SK-N-SH (cell line): Measurements from ENCODE around the gene NOX4. TPM values are rescaled to one million over a fixed set of nuclear protein-coding genes. Genes with fewer than 3 reads are reported as not detected.

Experiments
- CTCF ChIA-PET: fragments of 300-600, 350-600 bp; formaldehyde crosslinking; extraction: SDS; loops from one replicate; lab custom pipeline; 2021; lab: Yijun Ruan, JAX
- POLR2A ChIA-PET: fragments of 350-600 bp; sonication (Branson Sonifier 250); formaldehyde crosslinking; extraction: SDS; loops from one replicate; lab custom pipeline; 2020; ENCODE audit warnings: antibody characterized with exemption, inconsistent platforms; lab: Yijun Ruan, JAX
- DNase-seq: peaks from one replicate; pipeline ENCODE4 v3.0.0; 2012
- H2AFZ ChIP-seq: fragments of 200-600 bp; sonication (generic); 2 replicates; pipeline ENCODE4 v1.8.1; 2016; ENCODE audit warnings: antibody characterized with exemption, mild to moderate bottlenecking, low read depth
- H3F3A ChIP-seq: fragments of 200-600 bp; sonication (generic); replicated peaks from 2 replicates; pipeline ENCODE3; 2016; ENCODE audit warnings: antibody characterized with exemption, mild to moderate bottlenecking; ENCODE audit not compliant: insufficient read depth
- H3K27ac ChIP-seq, 2 experiments: fragments of 200-500 bp in 1 of 2; fragments of 200-600 bp in 1 of 2; sonication (Bioruptor generic) in 1 of 2; sonication (generic), shearing (Covaris generic) in 1 of 2; 2 replicates each; pipeline versions ENCODE4 v1.5.1 to v1.6.1; 2014 to 2016; ENCODE audit warnings: low read depth in 2 of 2, inconsistent platforms in 1 of 2, low read length in 1 of 2, mild to moderate bottlenecking in 1 of 2, mixed read lengths in 1 of 2
- H3K27me3 ChIP-seq: fragments of 200-600 bp; sonication (generic), shearing (Covaris generic); 2 replicates; pipeline ENCODE4 v1.6.1; 2016; ENCODE audit warnings: mixed run types; ENCODE audit not compliant: insufficient read depth
- H3K36me3 ChIP-seq, 2 experiments: fragments of 200-500 bp in 1 of 2; fragments of 200-600 bp in 1 of 2; sonication (Bioruptor generic) in 1 of 2; sonication (generic) in 1 of 2; replicated peaks in 1 of 2; 2 replicates each; pipeline versions ENCODE3 to v1.5.1; 2014 to 2016; ENCODE audit warnings: low read length in 1 of 2, mild to moderate bottlenecking in 1 of 2; ENCODE audit not compliant: insufficient read depth in 2 of 2, control insufficient read depth in 1 of 2
- H3K4me1 ChIP-seq, 2 experiments: fragments of 200-500 bp in 1 of 2; fragments of 200-600 bp in 1 of 2; sonication (Bioruptor generic) in 1 of 2; sonication (generic), shearing (Covaris generic) in 1 of 2; 2 replicates each; pipeline versions ENCODE4 v1.5.1 to v1.6.1; 2014 to 2016; ENCODE audit warnings: low read depth in 1 of 2, low read length in 1 of 2, mixed run types in 1 of 2; ENCODE audit not compliant: insufficient read depth in 2 of 2, control insufficient read depth in 1 of 2
- H3K4me2 ChIP-seq: fragments of 200-600 bp; sonication (generic), shearing (Covaris generic); 2 replicates; pipeline ENCODE4 v1.6.1; 2017; ENCODE audit warnings: mixed run types
- H3K4me3 ChIP-seq, 2 experiments: fragments of 200-500 bp in 1 of 2; fragments of 200-600 bp in 1 of 2; sonication (Bioruptor generic) in 1 of 2; sonication (generic), shearing (Covaris generic) in 1 of 2; 2 replicates each; pipeline versions ENCODE4 v1.5.1 to v1.8.1; 2014 to 2016; ENCODE audit warnings: low read depth in 2 of 2, inconsistent platforms in 1 of 2, low read length in 1 of 2, mild to moderate bottlenecking in 1 of 2, mixed read lengths in 1 of 2, moderate library complexity in 1 of 2
- H3K79me2 ChIP-seq: fragments of 200-600 bp; sonication (generic); 2 replicates; pipeline ENCODE4 v1.8.1; 2017; ENCODE audit warnings: mild to moderate bottlenecking; ENCODE audit not compliant: insufficient read depth
- H3K9ac ChIP-seq: fragments of 200-600 bp; sonication (generic); 2 replicates; pipeline ENCODE4 v1.6.1; 2017; ENCODE audit warnings: mixed run types
- H3K9me2 ChIP-seq: fragments of 200-600 bp; sonication (generic); 2 replicates; pipeline ENCODE4 v1.6.1; 2017; ENCODE audit warnings: mixed run types
- H3K9me3 ChIP-seq: fragments of 200-600 bp; sonication (generic); 2 replicates; pipeline ENCODE4 v1.6.1; 2017; ENCODE audit warnings: mixed run types, mild to moderate bottlenecking, moderate library complexity
- H4K20me1 ChIP-seq: fragments of 200-600 bp; sonication (generic); 2 replicates; pipeline ENCODE4 v1.6.1; 2017; ENCODE audit warnings: mild to moderate bottlenecking, mixed run types; ENCODE audit not compliant: insufficient read depth
- ELF1 ChIP-seq: IDR thresholded peaks from 2 replicates; pipeline ENCODE4 v1.4.0; 2012
- EZH2phosphoT487 ChIP-seq: fragments of 200-600 bp; sonication (generic); IDR thresholded peaks from 2 replicates; pipeline ENCODE4 v1.6.1; 2017; ENCODE audit warnings: low read depth, mixed run types, mild to moderate bottlenecking, antibody characterized with exemption, moderate library complexity, borderline replicate concordance
- FOSL2 ChIP-seq: IDR thresholded peaks from 2 replicates; pipeline ENCODE4 v1.4.0; 2012; ENCODE audit warnings: low read depth, mild to moderate bottlenecking, moderate library complexity, borderline replicate concordance
- FOXJ3 ChIP-seq: sonication (generic); formaldehyde crosslinking; IDR thresholded peaks from 2 replicates; pipeline ENCODE4 v1.5.1; 2020; ENCODE audit warnings: mild to moderate bottlenecking, missing genetic modification reagents
- FOXM1 ChIP-seq: IDR thresholded peaks from 2 replicates; pipeline ENCODE4 v1.4.0; 2012; ENCODE audit warnings: low read depth, mild to moderate bottlenecking
- GABPA ChIP-seq: IDR thresholded peaks from 2 replicates; pipeline ENCODE4 v1.4.0; 2012; ENCODE audit warnings: low read depth, mild to moderate bottlenecking
- GATA2 ChIP-seq: sonication (generic); formaldehyde crosslinking; IDR thresholded peaks from 2 replicates; pipeline ENCODE4 v1.5.0; 2020; ENCODE audit warnings: mild to moderate bottlenecking, missing genetic modification reagents
- JUND ChIP-seq: IDR thresholded peaks from 2 replicates; pipeline ENCODE4 v1.4.0; 2012
- MEF2A ChIP-seq: IDR thresholded peaks from 2 replicates; pipeline ENCODE4 v1.4.0; 2012; ENCODE audit warnings: low read depth, borderline replicate concordance
- POLR2AphosphoS5 ChIP-seq: IDR thresholded peaks from 2 replicates; pipeline ENCODE4 v1.6.1; 2012; ENCODE audit warnings: low read depth, low read length
- RAD21 ChIP-seq: IDR thresholded peaks from 2 replicates; pipeline ENCODE4 v1.6.1; 2012; ENCODE audit warnings: mild to moderate bottlenecking, low read length
- RCOR1 ChIP-seq: fragments of 150-350 bp; IDR thresholded peaks from 2 replicates; pipeline ENCODE4 v1.6.1; 2017; ENCODE audit warnings: antibody characterized with exemption, low read length
- SIN3A ChIP-seq: IDR thresholded peaks from 2 replicates; pipeline ENCODE4 v1.6.1; 2012; ENCODE audit warnings: low read depth, mild to moderate bottlenecking, low read length, moderate library complexity, borderline replicate concordance
- TEAD4 ChIP-seq: IDR thresholded peaks from 2 replicates; pipeline ENCODE4 v1.4.0; 2012; ENCODE audit warnings: mild to moderate bottlenecking, borderline replicate concordance; ENCODE audit not compliant: insufficient read depth
- YY1 ChIP-seq: IDR thresholded peaks from 2 replicates; pipeline ENCODE4 v1.4.0; 2012; ENCODE audit warnings: low read depth, mild to moderate bottlenecking
- WGBS: methylation state at CpG from one replicate; pipeline ENCODE4 v1.1.6; 2017; ENCODE audit warnings: low lambda C conversion rate; 5-methylcytosine and 5-hydroxymethylcytosine counted together
- polyA plus RNA-seq, 3 experiments: library from polyadenylated mRNA; depleted of rRNA; stranded (reverse); fragments of >200 nt; gene quantifications; 2 replicates each; pipeline ENCODE4 v1.2.3, GENCODE V29; 2012
- TF ChIP-seq, protein P1 (sequence below): IDR thresholded peaks from 2 replicates; pipeline ENCODE4 v1.4.0; 2012; ENCODE audit warnings: low read depth, borderline replicate concordance
- TF ChIP-seq, protein P2 (sequence below): IDR thresholded peaks from 2 replicates; pipeline ENCODE4 v1.4.0; 2012; ENCODE audit warnings: low read depth
- TF ChIP-seq, protein P3 (sequence below): IDR thresholded peaks from 2 replicates; pipeline ENCODE4; 2012
- TF ChIP-seq, protein P4 (sequence below): fragments of 200-600 bp; sonication (generic); IDR thresholded peaks from 2 replicates; pipeline ENCODE4 v1.6.1; 2017; ENCODE audit warnings: antibody characterized with exemption, mild to moderate bottlenecking, moderate library complexity

Gene NOX4
- polyA plus RNA-seq, 1 of the 3 experiments (the other 2 are of a cell fraction): 2.2 TPM

DNA sequence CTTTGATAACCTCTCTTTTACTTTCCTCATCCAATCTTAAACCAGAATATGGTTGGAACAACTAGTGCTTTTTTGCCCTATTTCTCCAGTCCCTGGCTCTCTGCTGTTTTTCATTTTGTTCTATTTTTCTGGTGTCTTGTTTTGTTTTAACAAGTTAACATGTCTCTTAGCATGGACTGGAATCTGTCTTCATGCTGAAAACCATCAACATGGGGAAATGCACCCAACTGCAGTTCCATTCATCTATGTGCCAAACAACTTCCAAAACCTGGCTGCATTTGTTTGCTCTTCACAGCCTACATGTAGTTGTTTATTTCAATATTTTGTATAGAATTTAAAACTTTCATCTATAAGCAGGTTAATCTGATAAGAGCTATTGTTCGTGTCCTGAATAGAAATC lies 46.8 kb upstream of the NOX4 start:
- Histone ChIP-seq H3K4me1 (no peaks in the 10 kb centered on the region; a peak in 2 of 4 replicates), H3K9me2 (no peaks in the 10 kb centered on the region), H3F3A (no peaks in the 10 kb centered on the region), H3K9me3 (no peaks in the 10 kb centered on the region), H3K4me2 (no peak overlapping the region), H3K36me3 (no peaks in the 10 kb centered on the region), H2AFZ (no peak overlapping the region), H3K79me2 (no peaks in the 10 kb centered on the region), H4K20me1 (no peaks in the 10 kb centered on the region), H3K27me3 (no peaks in the 10 kb centered on the region), H3K9ac (no peak overlapping the region), H3K4me3 (no peak overlapping the region), H3K27ac (peak overlapping the region in 1 of 2 experiments; percentile 39; a peak in 2 of 4 replicates)
- WGBS: 24% methylated on average over 1 of the region's 1 CpG
- TF ChIP-seq, protein P1, sequence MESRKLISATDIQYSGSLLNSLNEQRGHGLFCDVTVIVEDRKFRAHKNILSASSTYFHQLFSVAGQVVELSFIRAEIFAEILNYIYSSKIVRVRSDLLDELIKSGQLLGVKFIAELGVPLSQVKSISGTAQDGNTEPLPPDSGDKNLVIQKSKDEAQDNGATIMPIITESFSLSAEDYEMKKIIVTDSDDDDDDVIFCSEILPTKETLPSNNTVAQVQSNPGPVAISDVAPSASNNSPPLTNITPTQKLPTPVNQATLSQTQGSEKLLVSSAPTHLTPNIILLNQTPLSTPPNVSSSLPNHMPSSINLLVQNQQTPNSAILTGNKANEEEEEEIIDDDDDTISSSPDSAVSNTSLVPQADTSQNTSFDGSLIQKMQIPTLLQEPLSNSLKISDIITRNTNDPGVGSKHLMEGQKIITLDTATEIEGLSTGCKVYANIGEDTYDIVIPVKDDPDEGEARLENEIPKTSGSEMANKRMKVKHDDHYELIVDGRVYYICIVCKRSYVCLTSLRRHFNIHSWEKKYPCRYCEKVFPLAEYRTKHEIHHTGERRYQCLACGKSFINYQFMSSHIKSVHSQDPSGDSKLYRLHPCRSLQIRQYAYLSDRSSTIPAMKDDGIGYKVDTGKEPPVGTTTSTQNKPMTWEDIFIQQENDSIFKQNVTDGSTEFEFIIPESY: no peak
- POLR2A ChIA-PET: no interaction called here
- DNase-seq: no peak
- CTCF ChIA-PET: no interaction called here

DNA sequence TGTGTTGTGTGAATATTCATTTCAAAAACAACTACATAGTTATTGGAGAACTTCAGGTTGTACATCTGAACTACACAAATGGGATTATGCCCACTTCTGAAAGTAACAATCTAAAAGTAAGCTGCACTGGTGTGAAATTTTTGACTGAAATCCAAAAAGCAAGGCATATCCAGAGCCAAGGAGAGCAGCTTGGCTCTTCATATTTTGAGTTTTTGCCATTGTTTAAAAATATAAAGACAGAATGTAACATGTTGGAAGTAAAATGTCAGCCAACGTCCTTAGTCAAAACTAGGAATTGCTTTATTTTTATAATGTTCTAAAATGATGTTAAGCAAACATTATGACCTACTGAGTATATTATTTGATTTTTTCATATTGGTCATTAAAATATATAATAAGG lies 45.8 kb upstream of the NOX4 start:
- ChIA-PET CTCF (no interaction called here), POLR2A (no interaction called here)

More for the DNA sequence above, 45.8 kb upstream of the NOX4 start:
- TF ChIP-seq TEAD4 (no peak), EZH2phosphoT487 (no peak), JUND (no peak), FOXJ3 (CRISPR knock-in tag) (no peak), YY1 (no peak), GATA2 (no peak), RCOR1 (no peak), GABPA (no peak), ELF1 (no peak), RAD21 (no peak), SIN3A (no peak), POLR2AphosphoS5 (no peak), FOSL2 (no peak), MEF2A (no peak), FOXM1 (no peak)
- TF ChIP-seq, protein P1: no peak
- TF ChIP-seq, protein P2, sequence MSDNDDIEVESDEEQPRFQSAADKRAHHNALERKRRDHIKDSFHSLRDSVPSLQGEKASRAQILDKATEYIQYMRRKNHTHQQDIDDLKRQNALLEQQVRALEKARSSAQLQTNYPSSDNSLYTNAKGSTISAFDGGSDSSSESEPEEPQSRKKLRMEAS: no peak
- TF ChIP-seq, protein P3, sequence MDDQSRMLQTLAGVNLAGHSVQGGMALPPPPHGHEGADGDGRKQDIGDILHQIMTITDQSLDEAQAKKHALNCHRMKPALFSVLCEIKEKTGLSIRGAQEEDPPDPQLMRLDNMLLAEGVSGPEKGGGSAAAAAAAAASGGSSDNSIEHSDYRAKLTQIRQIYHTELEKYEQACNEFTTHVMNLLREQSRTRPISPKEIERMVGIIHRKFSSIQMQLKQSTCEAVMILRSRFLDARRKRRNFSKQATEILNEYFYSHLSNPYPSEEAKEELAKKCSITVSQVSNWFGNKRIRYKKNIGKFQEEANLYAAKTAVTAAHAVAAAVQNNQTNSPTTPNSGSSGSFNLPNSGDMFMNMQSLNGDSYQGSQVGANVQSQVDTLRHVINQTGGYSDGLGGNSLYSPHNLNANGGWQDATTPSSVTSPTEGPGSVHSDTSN: no peak
- TF ChIP-seq, protein P4, sequence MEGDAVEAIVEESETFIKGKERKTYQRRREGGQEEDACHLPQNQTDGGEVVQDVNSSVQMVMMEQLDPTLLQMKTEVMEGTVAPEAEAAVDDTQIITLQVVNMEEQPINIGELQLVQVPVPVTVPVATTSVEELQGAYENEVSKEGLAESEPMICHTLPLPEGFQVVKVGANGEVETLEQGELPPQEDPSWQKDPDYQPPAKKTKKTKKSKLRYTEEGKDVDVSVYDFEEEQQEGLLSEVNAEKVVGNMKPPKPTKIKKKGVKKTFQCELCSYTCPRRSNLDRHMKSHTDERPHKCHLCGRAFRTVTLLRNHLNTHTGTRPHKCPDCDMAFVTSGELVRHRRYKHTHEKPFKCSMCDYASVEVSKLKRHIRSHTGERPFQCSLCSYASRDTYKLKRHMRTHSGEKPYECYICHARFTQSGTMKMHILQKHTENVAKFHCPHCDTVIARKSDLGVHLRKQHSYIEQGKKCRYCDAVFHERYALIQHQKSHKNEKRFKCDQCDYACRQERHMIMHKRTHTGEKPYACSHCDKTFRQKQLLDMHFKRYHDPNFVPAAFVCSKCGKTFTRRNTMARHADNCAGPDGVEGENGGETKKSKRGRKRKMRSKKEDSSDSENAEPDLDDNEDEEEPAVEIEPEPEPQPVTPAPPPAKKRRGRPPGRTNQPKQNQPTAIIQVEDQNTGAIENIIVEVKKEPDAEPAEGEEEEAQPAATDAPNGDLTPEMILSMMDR: no peak
- WGBS: 39% methylated on average over 1 of the region's 1 CpG
- no peak overlapping the region for H3K4me3 ChIP-seq
- H2AFZ ChIP-seq: no peak overlapping the region
- H3K9me2 ChIP-seq: no peaks in the 10 kb centered on the region
- no peaks in the 10 kb centered on the region; a peak in 2 of 4 replicates for H3K4me1 ChIP-seq
- no peaks in the 10 kb centered on the region for H3F3A ChIP-seq
- H3K36me3 ChIP-seq: no peaks in the 10 kb centered on the region
- no peak overlapping the region for H3K9ac ChIP-seq
- DNase-seq: no peak
- H3K9me3 ChIP-seq: no peaks in the 10 kb centered on the region
- H3K79me2 ChIP-seq: no peaks in the 10 kb centered on the region
- no peaks in the 10 kb centered on the region for H4K20me1 ChIP-seq
- no peak overlapping the region for H3K27ac ChIP-seq
- H3K27me3 ChIP-seq: no peaks in the 10 kb centered on the region
- H3K4me2 ChIP-seq: no peak overlapping the region
